HL-60 (cell line): ENCODE results near the gene MORC1.

Source experiments
- DNase-seq, 2 experiments: peaks; one replicate each; pipeline ENCODE4 v3.0.0-alpha.2; 2010 to 2020; ENCODE audit warnings: low read depth in 1 of 2, low spot score in 1 of 2
- H3K27ac ChIP-seq: fragments of 250-450 bp; sonication (Bioruptor Pico); replicated peaks from 2 replicates; pipeline ENCODE4 v1.5.1; 2020; ENCODE audit warnings: mild to moderate bottlenecking, moderate library complexity
- H3K27me3 ChIP-seq: fragments of 250-450 bp; sonication (Bioruptor Pico); 2 replicates; pipeline ENCODE4 v1.5.1; 2021; ENCODE audit warnings: mild to moderate bottlenecking, moderate library complexity; ENCODE audit not compliant: insufficient read depth, poor library complexity, severe bottlenecking
- H3K4me3 ChIP-seq: replicated peaks from 2 replicates; pipeline ENCODE4 v1.5.1; 2011; ENCODE audit warnings: mild to moderate bottlenecking, control low read depth, low read length; ENCODE audit not compliant: insufficient read depth
- CTCF ChIP-seq: IDR thresholded peaks from one replicate; pipeline ENCODE4 v1.5.1; 2011; ENCODE audit warnings: low read length, control low read depth, inconsistent platforms; ENCODE audit not compliant: insufficient read depth
- GABPA ChIP-seq: IDR thresholded peaks from 2 replicates; pipeline ENCODE4 v1.6.1; 2012; ENCODE audit warnings: low read depth
- POLR2AphosphoS5 ChIP-seq: IDR thresholded peaks from 2 replicates; pipeline ENCODE4 v1.6.1; 2012; ENCODE audit warnings: low read depth
- REST ChIP-seq: IDR thresholded peaks from 2 replicates; pipeline ENCODE4 v1.6.1; 2012; ENCODE audit warnings: low read depth; ENCODE audit not compliant: insufficient replicate concordance
- SPI1 ChIP-seq: IDR thresholded peaks from 2 replicates; pipeline ENCODE4 v1.6.1; 2012; ENCODE audit warnings: low read depth, mild to moderate bottlenecking, borderline replicate concordance

The MORC1 gene

GRCh38 chr3:108931035-108931434 lies 186.9 kb downstream of the MORC1 start:
- TF ChIP-seq SPI1 (no peak), GABPA (no peak), CTCF (no peak), REST (no peak), POLR2AphosphoS5 (no peak)
- Histone ChIP-seq H3K27me3 (no peaks in the 10 kb centered on the region), H3K4me3 (no peak overlapping the region), H3K27ac (no peak overlapping the region)
- DNase-seq: no peak

GRCh38 chr3:108918866-108919265 lies 199.1 kb downstream of the MORC1 start:
- no peak for DNase-seq
- no peak overlapping the region for H3K27ac ChIP-seq
- H3K27me3 ChIP-seq: peaks cover 3% of the 10 kb centered on the region
- TF ChIP-seq POLR2AphosphoS5 (no peak), CTCF (no peak), REST (no peak)
- H3K4me3 ChIP-seq: no peak overlapping the region

GRCh38 chr3:108914774-108915641 lies 202.9 kb downstream of the MORC1 start:
- peaks cover 3% of the 10 kb centered on the region for H3K27me3 ChIP-seq
- TF ChIP-seq POLR2AphosphoS5 (no peak), CTCF (peak; percentile 49)
- H3K27ac ChIP-seq: no peak overlapping the region
- H3K4me3 ChIP-seq: no peak overlapping the region
- peak; percentile 32 to 54 for DNase-seq

GRCh38 chr3:108909799-108910198 lies 208.1 kb downstream of the MORC1 start:
- no peak overlapping the region for H3K4me3 ChIP-seq
- no peak for DNase-seq
- H3K27ac ChIP-seq: no peak overlapping the region
- no peaks in the 10 kb centered on the region for H3K27me3 ChIP-seq
- TF ChIP-seq SPI1 (no peak), POLR2AphosphoS5 (no peak), GABPA (no peak), REST (no peak), CTCF (no peak)
